ENCODE data around the gene PRB4.

DNA sequence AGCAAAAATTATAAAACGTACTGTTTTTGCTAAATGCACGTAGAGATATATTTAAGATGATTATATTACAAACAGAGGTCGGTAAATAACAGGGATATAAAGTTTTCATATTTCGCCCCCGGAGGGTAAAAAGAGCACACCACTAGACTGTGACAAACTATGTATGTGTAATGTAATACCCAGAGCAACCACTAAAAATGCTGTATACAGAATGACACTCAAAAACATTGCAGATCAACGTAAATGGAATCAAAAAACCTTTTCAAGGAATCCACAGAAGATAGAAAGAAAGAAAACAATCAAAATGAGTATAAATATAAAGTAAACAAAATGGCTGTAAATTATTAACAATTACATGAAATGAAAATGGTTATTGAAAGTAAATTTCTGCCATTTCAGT, 37.6 kb upstream of the PRB4 start:
- TF ChIP-seq POLR2AphosphoS5 (IDR thresholded peaks at IDR 0.05; ENCODE audit: low read depth, low read length) (no peak), POLR2A (IDR thresholded peaks at IDR 0.05; ENCODE audit: low read depth, low read length) (no peak), PAX5 (IDR thresholded peaks at IDR 0.05; ENCODE audit: insufficient read depth, low read length, severe bottlenecking) (no peak), TAF1 (IDR thresholded peaks at IDR 0.05; ENCODE audit: low read depth, low read length) (no peak), SPI1 (IDR thresholded peaks at IDR 0.05; ENCODE audit: low read depth, low read length) (no peak)
